Middle frontal gyrus (tissue), 1 donor: ENCODE results near the gene TGFB1I1.
"Not testable (repeated sequence)": the region's sequence is repeated elsewhere in the genome, so short reads cannot be mapped to it uniquely, and the experiment has no call there.

Source experiments
- DNase-seq: peaks from one replicate; pipeline ENCODE4 v3.0.0-alpha.2; 2015; ENCODE audit warnings: low spot score; ENCODE audit errors: extremely low spot score

The TGFB1I1 gene

DNA sequence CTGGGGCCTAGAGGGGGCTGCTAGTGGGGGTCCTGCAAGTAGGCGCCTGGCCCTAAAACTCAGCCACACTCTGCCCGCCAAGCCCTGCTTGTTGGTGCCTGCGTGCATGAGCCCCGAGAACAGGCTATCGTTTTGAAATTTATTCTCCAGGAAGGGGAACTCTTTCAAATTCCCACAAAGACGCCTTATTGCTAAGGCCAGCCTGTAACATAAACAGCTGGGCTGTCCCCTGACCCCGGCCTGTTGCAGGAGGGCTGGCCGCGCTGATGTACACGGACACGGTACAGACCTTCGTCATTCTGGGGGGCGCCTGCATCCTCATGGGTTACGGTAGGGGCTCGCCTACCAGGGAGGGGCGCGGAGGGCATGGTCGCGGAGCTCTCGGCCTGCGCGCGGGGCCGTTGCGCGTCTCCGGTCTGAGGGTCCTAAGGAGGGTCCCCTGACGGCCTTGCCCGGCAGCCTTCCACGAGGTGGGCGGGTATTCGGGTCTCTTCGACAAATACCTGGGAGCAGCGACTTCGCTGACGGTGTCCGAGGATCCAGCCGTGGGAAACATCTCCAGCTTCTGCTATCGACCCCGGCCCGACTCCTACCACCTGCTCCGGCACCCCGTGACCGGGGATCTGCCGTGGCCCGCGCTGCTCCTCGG is 15.2 kb downstream of the TGFB1I1 start:
- no peak for DNase-seq

- no peak for DNase-seq
These were observed 15.9 kb downstream of the TGFB1I1 start for GRCh38 chr16:31487720-31488467.

DNA sequence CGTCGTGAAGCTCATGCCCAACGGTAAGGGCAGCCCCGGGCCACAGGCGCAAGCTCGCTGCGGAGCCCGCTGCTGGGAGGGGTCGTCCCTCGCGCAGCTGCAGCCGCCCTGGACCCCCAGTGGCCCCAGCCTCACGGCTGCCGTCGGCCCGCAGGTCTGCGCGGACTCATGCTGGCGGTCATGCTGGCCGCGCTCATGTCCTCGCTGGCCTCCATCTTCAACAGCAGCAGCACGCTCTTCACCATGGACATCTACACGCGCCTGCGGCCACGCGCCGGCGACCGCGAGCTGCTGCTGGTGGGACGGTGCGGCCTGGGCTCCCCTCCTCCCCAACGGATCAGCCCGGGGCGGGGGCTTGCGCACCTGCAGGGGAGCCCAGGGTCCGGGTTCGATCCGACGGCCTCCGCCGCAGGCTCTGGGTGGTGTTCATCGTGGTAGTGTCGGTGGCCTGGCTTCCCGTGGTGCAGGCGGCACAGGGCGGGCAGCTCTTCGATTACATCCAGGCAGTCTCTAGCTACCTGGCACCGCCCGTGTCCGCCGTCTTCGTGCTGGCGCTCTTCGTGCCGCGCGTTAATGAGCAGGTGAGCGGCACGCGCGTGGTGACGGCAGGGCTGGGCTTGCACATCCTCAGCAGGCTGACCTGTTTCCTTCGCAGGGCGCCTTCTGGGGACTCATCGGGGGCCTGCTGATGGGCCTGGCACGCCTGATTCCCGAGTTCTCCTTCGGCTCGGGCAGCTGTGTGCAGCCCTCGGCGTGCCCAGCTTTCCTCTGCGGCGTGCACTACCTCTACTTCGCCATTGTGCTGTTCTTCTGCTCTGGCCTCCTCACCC is 16.7 kb downstream of the TGFB1I1 start:
- DNase-seq, result no peak

DNA sequence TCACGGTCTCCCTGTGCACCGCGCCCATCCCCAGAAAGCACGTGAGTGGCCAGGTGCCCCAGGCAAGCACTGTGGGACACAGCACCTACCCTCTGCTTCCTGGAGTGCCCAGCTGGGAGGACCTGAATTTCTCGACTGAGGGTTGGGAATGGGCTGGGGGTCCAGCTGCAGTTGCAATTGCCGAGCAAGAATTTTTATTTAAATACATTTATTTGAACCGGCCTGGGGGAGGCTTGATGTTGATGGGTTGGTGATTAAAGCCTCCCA is 17.3 kb downstream of the TGFB1I1 start:
- no peak for DNase-seq

DNA sequence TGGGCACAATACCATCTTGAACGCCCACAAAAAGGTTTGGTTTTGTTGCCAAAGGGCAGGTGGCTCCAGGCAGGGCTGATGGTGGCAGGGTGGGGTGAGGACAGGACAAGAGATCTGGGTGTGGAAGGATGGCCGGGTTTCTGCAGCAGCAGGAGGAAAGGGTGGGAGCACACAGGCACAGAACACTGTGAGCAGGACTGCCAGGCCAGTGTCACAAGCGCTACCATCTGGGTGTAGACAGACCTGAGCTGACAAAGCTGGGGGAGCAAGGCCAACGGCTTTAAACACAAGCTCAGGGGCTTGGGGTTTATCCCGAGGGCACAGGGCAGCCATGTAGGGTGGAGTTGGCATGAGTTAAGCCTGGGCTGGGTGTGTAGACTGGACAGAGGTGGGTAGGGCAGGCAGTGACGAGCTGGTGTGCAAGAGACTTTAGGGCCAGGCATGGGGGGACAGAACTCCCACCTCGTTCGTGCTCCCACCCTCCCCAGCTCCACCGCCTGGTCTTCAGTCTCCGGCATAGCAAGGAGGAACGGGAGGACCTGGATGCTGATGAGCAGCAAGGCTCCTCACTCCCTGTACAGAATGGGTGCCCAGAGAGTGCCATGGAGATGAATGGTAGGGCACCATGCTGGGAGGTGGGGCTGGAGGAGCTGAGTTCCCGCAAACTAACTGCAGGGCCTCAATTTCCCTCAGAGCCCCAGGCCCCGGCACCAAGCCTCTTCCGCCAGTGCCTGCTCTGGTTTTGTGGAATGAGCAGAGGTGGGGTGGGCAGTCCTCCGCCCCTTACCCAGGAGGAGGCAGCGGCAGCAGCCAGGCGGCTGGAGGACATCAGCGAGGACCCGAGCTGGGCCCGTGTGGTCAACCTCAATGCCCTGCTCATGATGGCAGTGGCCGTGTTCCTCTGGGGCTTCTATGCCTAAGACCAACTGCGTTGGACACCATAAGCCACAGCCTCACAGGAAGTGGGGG is 17.9 kb downstream of the TGFB1I1 start:
- no peak for DNase-seq

DNA sequence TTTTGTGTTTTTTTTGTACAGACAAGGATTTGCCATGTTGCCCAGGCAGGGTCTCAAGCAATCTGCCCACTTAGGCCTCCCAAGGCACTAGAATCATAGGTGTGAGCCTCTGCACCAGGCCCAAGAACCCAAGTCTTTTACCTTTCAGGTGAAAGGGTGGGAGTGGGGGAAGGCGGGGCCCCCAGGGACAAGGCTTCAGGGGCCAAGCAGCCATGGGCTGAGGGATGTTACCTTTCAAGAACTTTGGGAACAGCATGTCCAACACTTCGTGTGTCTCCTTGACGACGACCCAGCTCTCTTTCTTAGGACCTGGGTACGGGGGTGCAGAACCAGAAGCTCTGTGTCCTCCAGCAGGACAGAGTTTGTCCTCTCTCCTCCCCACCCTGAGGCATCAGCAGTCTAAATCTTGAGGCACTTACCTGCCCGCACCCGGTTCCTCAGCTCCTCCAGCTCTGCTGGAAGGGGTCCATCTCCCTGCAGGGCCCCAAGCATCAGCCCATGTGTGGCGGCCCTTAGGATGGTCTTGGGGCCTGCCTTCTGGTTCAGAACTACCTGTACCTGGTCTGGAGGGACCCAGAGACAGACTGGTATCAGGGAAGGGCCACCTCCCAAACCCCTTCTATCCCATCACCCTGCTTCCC is 19.9 kb downstream of the TGFB1I1 start:
- no peak for DNase-seq

GRCh38 chr16:31493506-31494125 is 21.7 kb downstream of the TGFB1I1 start:
- no peak for DNase-seq

- no peak for DNase-seq
These were observed 24.7 kb downstream of the TGFB1I1 start for GRCh38 chr16:31496670-31497069.

DNA sequence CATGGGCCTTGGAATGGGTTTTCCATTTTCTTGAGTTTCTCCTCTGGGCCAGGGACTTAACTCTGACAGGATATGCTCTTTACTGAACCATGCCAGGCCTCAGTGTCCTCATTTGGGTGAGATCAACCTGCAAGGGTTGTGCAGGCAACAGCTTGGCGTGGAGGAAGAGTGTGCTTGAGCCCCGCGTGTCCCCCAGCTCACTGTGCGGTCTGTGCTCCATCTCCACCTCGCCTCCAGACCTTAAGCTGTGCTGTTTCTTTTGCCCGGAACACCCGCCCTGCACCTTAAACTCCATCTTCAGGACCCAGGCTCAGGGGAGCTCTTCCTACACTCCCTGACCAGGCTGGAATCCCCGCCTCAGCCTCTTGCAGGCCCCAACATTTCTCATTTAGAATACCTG is 26.5 kb downstream of the TGFB1I1 start:
- no peak for DNase-seq

DNA sequence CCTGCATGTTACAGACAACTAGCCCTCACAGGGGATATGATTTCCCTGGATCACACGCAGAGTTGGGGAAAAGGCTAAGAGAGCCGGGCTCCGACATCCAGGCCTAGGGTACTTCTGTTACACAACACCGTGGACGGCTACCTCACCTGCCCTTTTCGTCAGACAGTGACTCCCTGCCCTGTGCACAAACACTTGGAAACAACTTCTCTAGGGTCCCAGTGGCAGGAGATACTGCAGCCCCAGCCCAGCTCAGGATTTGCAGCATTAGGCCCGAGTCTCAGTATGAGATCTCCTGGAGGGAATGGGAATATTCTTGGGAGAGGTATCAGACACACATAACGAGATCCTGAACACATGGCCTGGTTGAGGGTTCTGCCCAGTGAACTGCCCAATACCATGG is 28.0 kb downstream of the TGFB1I1 start:
- DNase-seq, result no peak

DNA sequence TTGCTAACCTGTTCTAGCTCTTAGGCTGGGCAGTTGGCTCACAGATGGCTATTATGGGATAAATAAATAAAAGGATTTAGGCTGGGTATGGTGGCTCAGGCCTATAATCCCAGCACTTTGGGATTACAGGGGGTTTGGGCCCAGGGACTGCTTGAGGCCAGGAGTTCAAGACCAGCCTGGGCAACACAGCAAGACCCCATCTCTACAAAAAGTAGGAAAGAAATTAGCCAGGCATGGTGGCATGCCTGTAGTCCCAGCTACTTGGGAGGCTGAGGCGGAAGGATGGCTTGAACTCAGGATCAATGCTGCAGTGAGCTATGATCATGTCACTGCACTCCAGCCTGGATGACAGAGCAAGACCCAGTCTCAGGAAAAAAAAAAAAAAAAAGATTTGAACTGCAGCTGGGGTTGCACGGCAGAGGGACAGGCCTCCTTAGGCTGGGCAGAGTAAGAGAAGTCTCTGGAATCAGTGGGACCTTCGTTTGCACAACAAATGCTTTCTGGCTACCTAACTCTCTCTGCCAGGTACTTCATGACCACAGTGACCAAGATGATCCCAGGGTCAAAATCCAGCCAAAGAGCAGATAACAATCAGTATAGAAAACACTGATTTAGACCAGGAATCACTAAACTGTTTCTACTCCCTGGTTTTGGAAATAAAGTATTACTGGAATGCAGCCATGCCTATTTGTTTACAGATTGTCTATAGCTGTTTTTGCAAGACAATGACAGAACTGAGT is 29.4 kb downstream of the TGFB1I1 start:
- no peak for DNase-seq

- no peak for DNase-seq
These were observed 30.0 kb downstream of the TGFB1I1 start for GRCh38 chr16:31501966-31502348.

DNA sequence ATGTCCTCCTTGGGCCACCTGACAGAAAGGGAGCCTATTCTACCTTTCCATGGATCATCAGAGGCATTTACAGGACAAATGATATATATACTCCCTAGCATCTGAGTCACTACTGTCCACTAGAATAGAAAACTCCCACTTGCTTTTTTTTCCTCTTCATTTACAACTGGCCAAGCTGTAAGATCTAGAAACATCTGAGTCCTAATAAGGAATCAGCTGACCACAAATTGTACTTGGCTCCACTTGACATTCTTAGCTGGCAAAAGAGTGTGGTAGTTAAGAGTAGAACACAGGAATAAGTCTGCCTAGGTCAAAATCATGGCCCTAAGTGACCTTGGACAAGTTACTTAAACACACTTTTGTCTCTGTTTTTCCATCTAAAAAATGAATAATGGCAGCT is 31.0 kb downstream of the TGFB1I1 start:
- DNase-seq, result no peak

- DNase-seq, result not testable (repeated sequence)
These were observed 31.6 kb downstream of the TGFB1I1 start for GRCh38 chr16:31503555-31503954.

- DNase-seq, result no peak
These were observed 32.2 kb downstream of the TGFB1I1 start for GRCh38 chr16:31504159-31504558.

DNA sequence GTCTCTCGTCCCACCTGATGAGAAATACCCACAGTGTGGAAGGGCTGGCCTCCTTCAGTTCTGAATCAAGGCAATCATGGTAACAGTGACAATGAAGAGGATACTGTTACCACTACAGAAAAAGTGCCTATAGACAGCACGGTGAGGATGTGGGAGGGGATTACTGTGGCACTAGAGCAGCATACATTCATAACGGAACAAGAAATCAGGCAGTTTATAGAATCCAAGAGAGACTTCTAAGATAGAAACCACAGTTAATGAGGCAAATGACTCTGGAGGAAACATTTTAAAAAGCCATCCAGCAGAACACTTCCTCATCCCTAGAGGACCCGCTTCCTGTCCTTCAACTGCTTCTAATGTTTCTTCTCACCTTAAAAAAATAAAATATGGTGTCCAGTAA is 33.5 kb downstream of the TGFB1I1 start:
- no peak for DNase-seq

DNA sequence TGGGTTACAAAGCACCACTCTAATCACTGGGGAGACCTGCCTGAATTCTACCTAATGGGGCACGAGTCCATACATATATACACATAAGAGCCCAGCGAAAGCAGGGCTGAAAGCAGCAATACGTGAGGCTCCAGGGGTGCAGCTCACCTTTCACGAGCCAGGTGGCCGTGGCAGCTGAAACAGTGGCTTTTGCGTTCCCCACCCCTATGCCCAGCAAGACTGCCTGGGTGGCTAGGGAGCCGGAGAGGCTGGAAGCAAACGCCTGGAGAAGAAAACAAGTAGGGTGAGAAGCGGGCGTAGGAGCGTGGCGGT is 35.6 kb downstream of the TGFB1I1 start:
- no peak for DNase-seq

- DNase-seq, result peak; percentile 84
These were observed 36.2 kb downstream of the TGFB1I1 start, which contains the start of gene RUSF1 for GRCh38 chr16:31507929-31508705. Gene RUSF1 (minus strand): TSS chr16:31508391. CDS start chr16:31508373, 18 bp downstream.

GRCh38 chr16:31508706-31509195 is 36.8 kb downstream of the TGFB1I1 start:
- DNase-seq, result no peak
